Activated CD8-positive, alpha-beta memory T cell treated with anti-CD3 and anti-CD28 coated beads, Interleukin-2, amount 50 U/mL, for 24 hours (primary cell): Measurements from ENCODE around the gene ZNF428.

ENCODE experiments used
- DNase-seq: peaks from one replicate; pipeline ENCODE4 v3.0.0-alpha.2; 2020; ENCODE audit errors: extremely low read depth

Gene ZNF428

DNA sequence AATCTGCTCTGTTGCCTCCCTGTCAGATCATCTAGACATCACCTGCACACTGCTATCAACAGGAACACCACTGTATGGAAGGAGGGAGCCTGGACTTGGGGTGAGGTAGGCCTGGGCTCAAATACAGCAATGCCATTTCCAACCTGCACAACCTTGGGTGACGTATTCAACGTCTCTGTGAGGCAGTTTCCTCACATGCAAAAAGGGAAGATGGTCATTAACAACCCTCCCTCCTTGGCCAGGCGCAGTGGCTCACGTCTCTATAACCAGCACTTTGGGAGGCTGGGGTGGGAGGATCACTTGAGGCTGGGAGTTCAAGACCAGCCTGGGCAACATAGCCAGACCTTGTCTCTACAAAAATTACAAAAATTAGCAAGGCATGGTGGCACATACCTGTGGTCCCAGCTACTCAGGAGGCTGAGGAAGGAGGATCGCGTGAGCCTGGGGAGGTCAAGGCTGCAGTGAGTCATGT, 57.2 kb downstream of the ZNF428 start:
- no peak for DNase-seq

DNA sequence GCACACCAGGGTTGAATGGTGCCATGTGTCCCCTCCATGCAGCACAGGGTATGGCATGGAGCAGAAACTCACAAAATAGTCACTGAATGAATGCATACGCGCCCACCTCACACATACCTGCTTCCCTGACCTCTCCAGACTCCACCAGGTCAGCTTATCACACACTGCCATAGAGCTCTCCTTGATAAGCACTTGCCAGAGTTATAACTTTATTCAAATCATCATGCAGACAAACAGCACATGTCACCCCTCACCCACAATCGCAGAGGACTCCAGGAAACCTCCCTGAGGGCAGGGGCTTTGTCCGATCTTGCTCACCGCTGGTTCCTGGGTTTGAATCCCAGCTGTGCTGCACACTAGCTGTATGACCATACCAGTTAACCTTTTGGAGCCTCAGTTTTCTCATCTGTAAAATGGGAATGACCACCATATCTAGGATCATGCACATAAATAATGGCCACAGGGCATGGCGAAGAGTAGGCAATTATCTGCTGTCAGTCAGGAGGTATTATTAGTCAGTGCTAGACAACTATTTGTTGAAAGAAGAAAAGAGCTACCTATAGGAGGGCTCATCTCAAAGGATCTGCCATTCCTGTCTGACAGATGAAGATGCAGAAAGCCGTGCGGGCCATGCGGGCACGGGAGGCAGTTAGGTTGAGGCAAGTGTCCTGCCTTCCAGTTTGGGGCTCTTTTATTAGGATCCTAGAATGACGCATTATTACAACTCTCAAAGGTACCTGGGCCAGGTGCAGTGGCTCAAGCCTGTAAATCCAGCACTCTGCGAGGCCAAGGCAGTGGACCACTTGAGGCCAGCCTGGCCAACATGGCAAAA, 58.1 kb downstream of the ZNF428 start:
- no peak for DNase-seq

DNA sequence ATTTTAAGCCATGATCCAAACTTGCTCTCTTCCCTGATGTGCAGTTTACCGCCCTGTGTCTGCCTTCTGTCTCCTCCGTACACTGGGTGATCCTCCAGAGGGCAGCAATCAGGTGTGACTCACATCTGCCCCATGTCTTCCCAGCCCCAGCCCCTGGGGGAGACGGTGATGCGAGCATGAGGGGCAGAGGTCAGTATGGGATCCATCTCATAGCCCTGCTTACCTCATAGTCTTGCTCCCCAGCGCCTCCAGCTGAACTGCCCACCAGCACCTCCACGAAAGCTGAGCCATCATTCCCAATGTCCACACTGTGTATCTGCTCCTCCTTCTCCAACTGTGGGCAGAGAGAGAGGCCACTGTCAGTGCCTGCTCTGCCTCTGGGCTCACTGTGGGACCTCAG, 58.7 kb downstream of the ZNF428 start:
- DNase-seq = no peak
